Loucy (cell line): ENCODE data around the gene GAPDH.

ENCODE experiments used
- H2AFZ ChIP-seq: fragments of 200-600 bp; sonication (generic); 2 replicates; pipeline ENCODE4 v1.6.0; 2016; ENCODE audit warnings: antibody characterized with exemption, mild to moderate bottlenecking, low read length, moderate library complexity
- H3F3A ChIP-seq: fragments of 200-600 bp; 2 replicates; pipeline ENCODE4 v1.6.0; 2016; ENCODE audit warnings: antibody characterized with exemption, low read depth, mild to moderate bottlenecking
- H3K27me3 ChIP-seq: fragments of 200-600 bp; sonication (generic); 2 replicates; pipeline ENCODE4 v1.6.1; 2014; ENCODE audit warnings: low read length, mild to moderate bottlenecking; ENCODE audit not compliant: insufficient read depth, poor library complexity, severe bottlenecking
- H3K36me3 ChIP-seq: fragments of 200-600 bp; sonication (generic); 2 replicates; pipeline ENCODE4 v1.6.1; 2016; ENCODE audit warnings: low read length; ENCODE audit not compliant: insufficient read depth
- H3K4me1 ChIP-seq: fragments of 200-600 bp; sonication (generic); 2 replicates; pipeline ENCODE4 v1.5.1; 2014; ENCODE audit warnings: low read length, mild to moderate bottlenecking; ENCODE audit not compliant: insufficient read depth, poor library complexity, severe bottlenecking
- H3K4me2 ChIP-seq: fragments of 200-600 bp; sonication (generic); 2 replicates; pipeline ENCODE4 v1.6.0; 2014; ENCODE audit warnings: antibody characterized with exemption, low read length, low read depth, mild to moderate bottlenecking; ENCODE audit not compliant: poor library complexity, severe bottlenecking
- H3K4me3 ChIP-seq: fragments of 200-600 bp; sonication (generic); 2 replicates; pipeline ENCODE4 v1.5.1; 2014; ENCODE audit warnings: low read length, mild to moderate bottlenecking, mixed read lengths; ENCODE audit not compliant: poor library complexity, severe bottlenecking
- H3K79me2 ChIP-seq: fragments of 200-600 bp; sonication (generic); 2 replicates; pipeline ENCODE4 v1.6.1; 2014; ENCODE audit warnings: low read length; ENCODE audit not compliant: insufficient read depth
- H3K9ac ChIP-seq: fragments of 200-600 bp; sonication (generic); 2 replicates; pipeline ENCODE4 v1.6.0; 2014; ENCODE audit warnings: mild to moderate bottlenecking, low read depth, low read length, moderate library complexity; ENCODE audit not compliant: poor library complexity, severe bottlenecking
- H3K9me2 ChIP-seq: fragments of 200-600 bp; sonication (generic); replicated peaks from 2 replicates; pipeline ENCODE4 v1.6.1; 2016; ENCODE audit warnings: low read depth, low read length, mixed read lengths
- H3K9me3 ChIP-seq: fragments of 200-600 bp; sonication (generic); 2 replicates; pipeline ENCODE4 v1.6.1; 2014; ENCODE audit warnings: mild to moderate bottlenecking, antibody characterized with exemption, low read length, low read depth; ENCODE audit not compliant: insufficient read depth
- H4K20me1 ChIP-seq: fragments of 200-600 bp; sonication (generic); 2 replicates; pipeline ENCODE4 v1.6.0; 2014; ENCODE audit warnings: antibody characterized with exemption, low read length, mild to moderate bottlenecking; ENCODE audit not compliant: insufficient read depth, poor library complexity, severe bottlenecking
- EZH2phosphoT487 ChIP-seq: fragments of 200-600 bp; IDR thresholded peaks from 2 replicates; pipeline ENCODE4 v1.6.1; 2018; ENCODE audit warnings: antibody characterized with exemption, mild to moderate bottlenecking, moderate library complexity, borderline replicate concordance
- TF ChIP-seq, protein P1 (sequence below): fragments of 200-600 bp; sonication (generic); conservative IDR thresholded peaks from 2 replicates; pipeline ENCODE4 v1.5.1; 2014; ENCODE audit warnings: mild to moderate bottlenecking, antibody characterized with exemption, low read length

The GAPDH gene

DNA sequence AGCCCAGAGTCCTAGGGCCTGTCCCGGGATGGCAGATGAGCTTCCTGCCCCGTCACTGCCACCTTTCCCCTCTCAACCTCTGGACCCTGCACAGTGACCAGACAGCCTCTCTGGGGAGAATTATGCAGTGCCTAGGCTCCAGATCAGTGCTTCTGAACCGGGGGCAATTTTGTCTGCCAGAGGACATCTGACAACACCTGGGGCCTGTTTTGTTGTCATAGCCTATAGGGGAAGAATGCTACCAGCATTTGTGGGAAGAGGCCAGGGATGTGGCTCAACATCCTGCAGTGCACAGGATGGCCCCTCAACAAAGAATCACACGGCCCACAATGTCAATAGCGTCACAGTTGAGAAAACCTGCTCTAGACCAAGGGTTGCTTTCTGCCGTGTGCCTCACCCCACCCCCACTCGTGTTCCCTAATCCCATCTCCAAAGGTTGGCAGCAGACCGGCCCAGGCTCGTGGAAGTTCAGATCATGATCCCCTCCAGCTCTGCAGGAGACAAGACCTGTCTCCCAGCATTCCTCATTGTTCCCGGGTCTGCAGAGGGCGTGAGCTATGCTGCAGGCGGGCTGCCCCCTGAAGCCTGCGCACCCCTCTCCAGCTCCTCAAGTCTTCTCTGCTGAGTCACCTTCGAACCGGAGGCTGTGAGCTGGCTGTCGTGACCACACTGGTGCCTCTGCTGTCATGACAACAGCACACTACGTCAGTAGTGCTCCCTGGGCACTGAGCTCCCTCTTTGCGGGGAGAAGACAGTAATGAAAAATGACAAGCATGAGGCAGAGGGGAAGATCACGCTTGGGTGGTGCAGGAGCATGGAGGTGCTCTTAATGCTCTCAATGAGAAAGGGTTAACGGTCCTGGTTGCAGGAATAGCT is 2.0 kb upstream of the GAPDH start:
- Histone ChIP-seq H4K20me1 (peaks cover 36% of the 10 kb centered on the region), H3K4me2 (peak overlapping the region; percentile 98), H3K9me3 (no peaks in the 10 kb centered on the region), H3K4me3 (peak overlapping the region; percentile 86), H2AFZ (no peak overlapping the region), H3K36me3 (peaks cover 75% of the 10 kb centered on the region), H3K4me1 (peaks cover 30% of the 10 kb centered on the region), H3K27me3 (peaks cover 10% of the 10 kb centered on the region), H3F3A (peaks cover 10% of the 10 kb centered on the region; the same call in 1 of the 2 replicates), H3K9ac (peak overlapping the region; percentile 100), H3K9me2 (no peaks in the 10 kb centered on the region), H3K79me2 (peaks cover 58% of the 10 kb centered on the region)
- no peak for TF ChIP-seq EZH2phosphoT487
- TF ChIP-seq, protein P1, sequence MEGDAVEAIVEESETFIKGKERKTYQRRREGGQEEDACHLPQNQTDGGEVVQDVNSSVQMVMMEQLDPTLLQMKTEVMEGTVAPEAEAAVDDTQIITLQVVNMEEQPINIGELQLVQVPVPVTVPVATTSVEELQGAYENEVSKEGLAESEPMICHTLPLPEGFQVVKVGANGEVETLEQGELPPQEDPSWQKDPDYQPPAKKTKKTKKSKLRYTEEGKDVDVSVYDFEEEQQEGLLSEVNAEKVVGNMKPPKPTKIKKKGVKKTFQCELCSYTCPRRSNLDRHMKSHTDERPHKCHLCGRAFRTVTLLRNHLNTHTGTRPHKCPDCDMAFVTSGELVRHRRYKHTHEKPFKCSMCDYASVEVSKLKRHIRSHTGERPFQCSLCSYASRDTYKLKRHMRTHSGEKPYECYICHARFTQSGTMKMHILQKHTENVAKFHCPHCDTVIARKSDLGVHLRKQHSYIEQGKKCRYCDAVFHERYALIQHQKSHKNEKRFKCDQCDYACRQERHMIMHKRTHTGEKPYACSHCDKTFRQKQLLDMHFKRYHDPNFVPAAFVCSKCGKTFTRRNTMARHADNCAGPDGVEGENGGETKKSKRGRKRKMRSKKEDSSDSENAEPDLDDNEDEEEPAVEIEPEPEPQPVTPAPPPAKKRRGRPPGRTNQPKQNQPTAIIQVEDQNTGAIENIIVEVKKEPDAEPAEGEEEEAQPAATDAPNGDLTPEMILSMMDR = no peak

GRCh38 chr12:6532927-6533652 is 1.2 kb upstream of the GAPDH start:
- Histone ChIP-seq H3K36me3 (peaks cover 75% of the 10 kb centered on the region), H3K27me3 (peaks cover 10% of the 10 kb centered on the region), H3K9ac (peak overlapping the region; percentile 100), H3K4me2 (peak overlapping the region; percentile 98), H4K20me1 (peaks cover 43% of the 10 kb centered on the region), H2AFZ (peak overlapping the region; percentile 82), H3K4me3 (peak overlapping the region; percentile 86), H3K9me2 (no peaks in the 10 kb centered on the region), H3K9me3 (no peaks in the 10 kb centered on the region), H3K4me1 (peaks cover 33% of the 10 kb centered on the region), H3F3A (peaks cover 10% of the 10 kb centered on the region; the same call in 1 of the 2 replicates), H3K79me2 (peaks cover 66% of the 10 kb centered on the region)
- TF ChIP-seq, protein P1 = no peak
- TF ChIP-seq EZH2phosphoT487 = no peak

DNA sequence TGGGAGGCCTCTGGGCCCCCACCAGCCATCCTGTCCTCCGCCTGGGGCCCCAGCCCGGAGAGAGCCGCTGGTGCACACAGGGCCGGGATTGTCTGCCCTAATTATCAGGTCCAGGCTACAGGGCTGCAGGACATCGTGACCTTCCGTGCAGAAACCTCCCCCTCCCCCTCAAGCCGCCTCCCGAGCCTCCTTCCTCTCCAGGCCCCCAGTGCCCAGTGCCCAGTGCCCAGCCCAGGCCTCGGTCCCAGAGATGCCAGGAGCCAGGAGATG is 729 bp upstream of the GAPDH start:
- Histone ChIP-seq H4K20me1 (peaks cover 48% of the 10 kb centered on the region), H3K79me2 (peaks cover 70% of the 10 kb centered on the region), H3K4me3 (peak overlapping the region; percentile 86), H3K9me2 (no peaks in the 10 kb centered on the region), H3K36me3 (peaks cover 75% of the 10 kb centered on the region), H3K4me2 (peak overlapping the region; percentile 98), H3K27me3 (peaks cover 10% of the 10 kb centered on the region), H2AFZ (peak overlapping the region; percentile 82), H3K4me1 (peaks cover 33% of the 10 kb centered on the region), H3K9me3 (no peaks in the 10 kb centered on the region), H3K9ac (peak overlapping the region; percentile 100), H3F3A (peaks cover 15% of the 10 kb centered on the region; the same call in 1 of the 2 replicates)
- TF ChIP-seq, protein P1 = no peak
- TF ChIP-seq EZH2phosphoT487 = no peak
